ENCODE measurements around the gene VASH1. TPM values are rescaled to one million over a fixed set of nuclear protein-coding genes. Genes with fewer than 3 reads are reported as not detected.

VASH1 gene
- polyA plus RNA-seq, 1 donor (not counting 4 experiments of a cell fraction or from before 2014, with no cell fraction given) = 0.12 TPM

- TF ChIP-seq CTCF (optimal IDR thresholded peaks at IDR 0.05 in 1 of 3, IDR thresholded peaks at IDR 0.05 in 1 of 3, conservative IDR thresholded peaks at IDR 0.05 in 1 of 3; ENCODE audit: extremely low read depth in 1 of 3, insufficient read depth in 2 of 3, low read length in 3 of 3) = no peak
- no peak for TF ChIP-seq EZH2 (IDR thresholded peaks at IDR 0.05; ENCODE audit: low read length)
- H3K27ac ChIP-seq (ENCODE audit: control insufficient read depth, insufficient read depth, low read length) = no peak overlapping the region
- H3K9ac ChIP-seq (ENCODE audit: control insufficient read depth, extremely low read depth, insufficient read depth, low read length) = no peak overlapping the region
- H3K4me1 ChIP-seq (ENCODE audit: control insufficient read depth, extremely low read depth, insufficient read depth, low read length) = no peaks in the 10 kb centered on the region
- no peaks in the 10 kb centered on the region for H3K79me2 ChIP-seq (ENCODE audit: control insufficient read depth, insufficient read depth, low read length)
- H3K9me3 ChIP-seq (ENCODE audit: control insufficient read depth, low read depth, low read length) = no peaks in the 10 kb centered on the region
- H3K9me1 ChIP-seq (ENCODE audit: control insufficient read depth, extremely low read depth, insufficient read depth, low read length) = no peaks in the 10 kb centered on the region
- H2AFZ ChIP-seq (ENCODE audit: control insufficient read depth, low read length) = no peak overlapping the region
- FAIRE-seq (no peak), DNase-seq (ENCODE audit: low read depth, low spot score) (no peak)
- no peaks in the 10 kb centered on the region for H4K20me1 ChIP-seq (ENCODE audit: control insufficient read depth, extremely low read depth, insufficient read depth, low read length)
- peaks cover 9 to 16% of the 10 kb centered on the region in 2 experiments for H3K36me3 ChIP-seq (ENCODE audit: control insufficient read depth in 2 of 2, extremely low read depth in 1 of 2, insufficient read depth in 2 of 2, low read length in 2 of 2)
- no peak overlapping the region for H3K4me2 ChIP-seq (ENCODE audit: control insufficient read depth, extremely low read depth, insufficient read depth, low read depth, low read length)
- H3K4me3 ChIP-seq (ENCODE audit: control insufficient read depth in 2 of 3, extremely low read depth in 1 of 3, insufficient read depth in 2 of 3, low read depth in 1 of 3, low read length in 3 of 3) = no peak overlapping the region
- dilution Hi-C loops (cut with MboI; ENCODE audit: extremely low pct_ligation_motif_present, low sequenced_read_pairs) = no loop called here
- no peaks in the 10 kb centered on the region for H3K27me3 ChIP-seq (ENCODE audit: control insufficient read depth, extremely low read depth, insufficient read depth, low read length)
Observed at GRCh38 chr14:76793956-76794355, 32.7 kb downstream of the VASH1 start.

- H3K27me3 ChIP-seq (ENCODE audit: control insufficient read depth, extremely low read depth, insufficient read depth, low read length) = no peaks in the 10 kb centered on the region
- no peak overlapping the region for H3K4me3 ChIP-seq (ENCODE audit: control insufficient read depth in 2 of 3, extremely low read depth in 1 of 3, insufficient read depth in 2 of 3, low read depth in 1 of 3, low read length in 3 of 3)
- H3K9me1 ChIP-seq (ENCODE audit: control insufficient read depth, extremely low read depth, insufficient read depth, low read length) = no peaks in the 10 kb centered on the region
- dilution Hi-C loops (cut with MboI; ENCODE audit: extremely low pct_ligation_motif_present, low sequenced_read_pairs) = no loop called here
- H3K36me3 ChIP-seq (ENCODE audit: control insufficient read depth in 2 of 2, extremely low read depth in 1 of 2, insufficient read depth in 2 of 2, low read length in 2 of 2) = peaks cover 24 to 28% of the 10 kb centered on the region in 2 experiments
- peaks cover 8% of the 10 kb centered on the region for H3K4me1 ChIP-seq (ENCODE audit: control insufficient read depth, extremely low read depth, insufficient read depth, low read length)
- DNase-seq (ENCODE audit: low read depth, low spot score) (no peak), FAIRE-seq (no peak)
- H3K27ac ChIP-seq (ENCODE audit: control insufficient read depth, insufficient read depth, low read length) = no peak overlapping the region
- peaks cover 5% of the 10 kb centered on the region for H3K79me2 ChIP-seq (ENCODE audit: control insufficient read depth, insufficient read depth, low read length)
- no peak overlapping the region for H3K9ac ChIP-seq (ENCODE audit: control insufficient read depth, extremely low read depth, insufficient read depth, low read length)
- no peaks in the 10 kb centered on the region for H3K9me3 ChIP-seq (ENCODE audit: control insufficient read depth, low read depth, low read length)
- H4K20me1 ChIP-seq (ENCODE audit: control insufficient read depth, extremely low read depth, insufficient read depth, low read length) = no peaks in the 10 kb centered on the region
- TF ChIP-seq CTCF (optimal IDR thresholded peaks at IDR 0.05 in 1 of 3, IDR thresholded peaks at IDR 0.05 in 1 of 3, conservative IDR thresholded peaks at IDR 0.05 in 1 of 3; ENCODE audit: extremely low read depth in 1 of 3, insufficient read depth in 2 of 3, low read length in 3 of 3) (no peak), EZH2 (IDR thresholded peaks at IDR 0.05; ENCODE audit: low read length) (no peak)
- H2AFZ ChIP-seq (ENCODE audit: control insufficient read depth, low read length) = no peak overlapping the region
- no peak overlapping the region for H3K4me2 ChIP-seq (ENCODE audit: control insufficient read depth, extremely low read depth, insufficient read depth, low read depth, low read length)
Observed at GRCh38 chr14:76806446-76806845, 45.2 kb downstream of the VASH1 start.

Data from keratinocyte (primary cell).